GM13976 (cell line): ENCODE measurements around the gene CLCN1.
"Not testable (repeated sequence)": the region's sequence is repeated elsewhere in the genome, so short reads cannot be mapped to it uniquely, and the experiment has no call there.

Source experiments
- DNase-seq: peaks from one replicate; pipeline ENCODE4 v3.0.0; 2012; ENCODE audit warnings: low spot score
- CTCF ChIP-seq: IDR thresholded peaks from 2 replicates; pipeline ENCODE4 v1.5.1; 2012; ENCODE audit warnings: borderline replicate concordance, mild to moderate bottlenecking; ENCODE audit not compliant: insufficient read depth; ENCODE audit errors: extremely low read depth, missing control alignments, control extremely low read depth
- in situ Hi-C: fragments of 300-500 bp; cut with MboI; formaldehyde crosslinking; loops from one replicate; pipeline ENCODE4 v1.12.0; 2022; ENCODE audit warnings: low sequenced_read_pairs, mixed read lengths, inconsistent platforms; ENCODE audit not compliant: unreplicated experiment

CLCN1 gene

GRCh38 chr7:143391462-143392404 is 75.8 kb downstream of the CLCN1 start:
- no peak for TF ChIP-seq CTCF
- in situ Hi-C loops = no loop called here
- no peak for DNase-seq

- DNase-seq, in situ Hi-C loops: not testable (repeated sequence)
Measured at GRCh38 chr7:143392427-143392826, 76.5 kb downstream of the CLCN1 start.

- in situ Hi-C loops = no loop called here
- no peak for DNase-seq
- no peak for TF ChIP-seq CTCF
Measured at GRCh38 chr7:143392875-143393266, 77.0 kb downstream of the CLCN1 start.

- in situ Hi-C loops = no loop called here
- TF ChIP-seq CTCF = no peak
Measured at GRCh38 chr7:143393267-143394041, 77.5 kb downstream of the CLCN1 start.

GRCh38 chr7:143394068-143394467 is 78.2 kb downstream of the CLCN1 start:
- in situ Hi-C loops = no loop called here
- no peak for DNase-seq
- no peak for TF ChIP-seq CTCF

More at GRCh38 chr7:143393267-143394041, 77.5 kb downstream of the CLCN1 start:
- no peak for DNase-seq

GRCh38 chr7:143394777-143395176 is 78.9 kb downstream of the CLCN1 start:
- in situ Hi-C loops = no loop called here
- DNase-seq = no peak
- no peak for TF ChIP-seq CTCF
